ENCODE measurements around the gene FAM83E. TPM values are rescaled to one million over a fixed set of nuclear protein-coding genes. Genes with fewer than 3 reads are reported as not detected.
"Not testable (repeated sequence)": the region's sequence is repeated elsewhere in the genome, so short reads cannot be mapped to it uniquely, and the experiment has no call there.

FAM83E gene
- total RNA-seq, 1 experiment from 2014 or later = 8.8 TPM

GRCh38 chr19:48577908-48578307, 37.0 kb downstream of the FAM83E start:
- H3K27me3 Mint-ChIP-seq (ENCODE audit: low read depth); DNase-seq (ENCODE audit: low spot score); H3K9me3 Mint-ChIP-seq; H3K36me3 Mint-ChIP-seq; POLR2A ChIA-PET; H3K4me1 Mint-ChIP-seq; H3K4me3 Mint-ChIP-seq; ATAC-seq; H3K27ac Mint-ChIP-seq: not testable (repeated sequence)
- CTCF ChIA-PET = interaction anchor here (0.7 to 1.0 kb wide), 2 partner anchors 11 to 72 kb away, joined by 3 to 4 read pairs; no protein-coding TSS in a partner anchor
- TF ChIP-seq ZNF121 (CRISPR knock-in tag; IDR thresholded peaks at IDR 0.05) = peak; percentile 68; the same call in 1 of the 2 replicates

DNA sequence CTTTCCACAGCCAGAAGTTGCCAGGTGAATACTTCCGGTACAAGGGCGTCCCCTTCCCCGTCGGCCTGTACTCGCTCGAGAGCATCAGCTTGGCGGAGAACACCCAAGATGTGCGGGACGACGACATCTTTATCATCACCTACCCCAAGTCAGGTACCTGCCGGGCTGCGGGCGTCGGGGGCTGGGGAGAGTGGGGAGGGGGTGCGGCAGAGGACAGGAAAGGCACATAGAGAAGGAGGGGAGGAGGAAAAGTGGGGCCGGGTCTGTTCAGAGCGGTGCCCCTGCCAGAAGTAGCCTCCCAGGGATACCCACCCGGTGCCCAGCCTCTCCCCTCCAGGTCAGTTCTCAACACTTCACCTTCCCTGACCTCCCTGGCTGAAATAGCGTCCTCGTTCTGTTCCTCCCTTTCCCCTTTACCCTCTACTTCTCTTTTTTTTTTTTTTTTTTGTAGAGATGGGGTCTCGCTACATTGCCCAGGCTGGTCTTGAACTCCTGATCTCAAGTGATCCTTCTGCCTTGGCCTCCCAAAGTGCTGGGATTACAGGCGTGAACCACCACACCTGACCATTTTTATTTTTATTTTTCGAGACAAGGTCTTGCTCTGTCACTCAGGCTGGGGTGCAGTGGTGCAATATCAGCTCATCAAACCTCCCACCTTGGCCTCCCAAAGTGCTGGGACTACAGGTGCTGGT, 38.8 kb downstream of the FAM83E start:
- POLR2A ChIA-PET = no interaction called here
- no peak overlapping the region for H3K4me3 Mint-ChIP-seq
- peaks cover 2% of the 10 kb centered on the region; the same call in 1 of the 2 replicates for H3K27me3 Mint-ChIP-seq (ENCODE audit: low read depth)

DNA sequence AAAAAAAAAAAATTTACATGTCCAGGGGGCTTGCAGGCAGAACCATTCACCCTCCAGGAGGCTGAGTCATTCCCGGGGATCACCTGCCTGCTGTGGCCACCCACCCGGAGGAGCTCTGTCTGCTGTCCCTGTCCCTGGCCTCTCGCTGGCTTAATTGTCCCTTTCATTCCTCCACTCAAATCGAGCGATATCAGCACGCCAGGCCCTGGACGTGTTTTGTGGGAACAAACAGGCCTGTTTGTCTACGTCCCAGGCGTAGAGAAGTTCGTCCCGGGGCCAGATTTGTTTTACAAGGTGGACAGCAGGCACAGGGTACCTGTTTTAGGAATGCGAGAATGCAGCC, 41.7 kb downstream of the FAM83E start:
- peaks cover 15% of the 10 kb centered on the region for H3K4me1 Mint-ChIP-seq
- POLR2A ChIA-PET = no interaction called here
- H3K27me3 Mint-ChIP-seq (ENCODE audit: low read depth) = no peaks in the 10 kb centered on the region
- CTCF ChIA-PET = interaction anchor here (0.6 to 2.5 kb wide), 9 partner anchors 11 to 260 kb away, joined by 3 to 11 read pairs (median 4); no protein-coding TSS in a partner anchor
- ATAC-seq (no peak), DNase-seq (ENCODE audit: low spot score) (no peak)
- H3K36me3 Mint-ChIP-seq = no peaks in the 10 kb centered on the region
- no peak overlapping the region for H3K4me3 Mint-ChIP-seq
- H3K27ac Mint-ChIP-seq = no peak overlapping the region
- no peaks in the 10 kb centered on the region for H3K9me3 Mint-ChIP-seq
- TF ChIP-seq MYBL2 (CRISPR knock-in tag; IDR thresholded peaks at IDR 0.05) = no peak
- no peak for TF ChIP-seq SOX15 (CRISPR knock-in tag; IDR thresholded peaks at IDR 0.05)
- TF ChIP-seq, protein P1, sequence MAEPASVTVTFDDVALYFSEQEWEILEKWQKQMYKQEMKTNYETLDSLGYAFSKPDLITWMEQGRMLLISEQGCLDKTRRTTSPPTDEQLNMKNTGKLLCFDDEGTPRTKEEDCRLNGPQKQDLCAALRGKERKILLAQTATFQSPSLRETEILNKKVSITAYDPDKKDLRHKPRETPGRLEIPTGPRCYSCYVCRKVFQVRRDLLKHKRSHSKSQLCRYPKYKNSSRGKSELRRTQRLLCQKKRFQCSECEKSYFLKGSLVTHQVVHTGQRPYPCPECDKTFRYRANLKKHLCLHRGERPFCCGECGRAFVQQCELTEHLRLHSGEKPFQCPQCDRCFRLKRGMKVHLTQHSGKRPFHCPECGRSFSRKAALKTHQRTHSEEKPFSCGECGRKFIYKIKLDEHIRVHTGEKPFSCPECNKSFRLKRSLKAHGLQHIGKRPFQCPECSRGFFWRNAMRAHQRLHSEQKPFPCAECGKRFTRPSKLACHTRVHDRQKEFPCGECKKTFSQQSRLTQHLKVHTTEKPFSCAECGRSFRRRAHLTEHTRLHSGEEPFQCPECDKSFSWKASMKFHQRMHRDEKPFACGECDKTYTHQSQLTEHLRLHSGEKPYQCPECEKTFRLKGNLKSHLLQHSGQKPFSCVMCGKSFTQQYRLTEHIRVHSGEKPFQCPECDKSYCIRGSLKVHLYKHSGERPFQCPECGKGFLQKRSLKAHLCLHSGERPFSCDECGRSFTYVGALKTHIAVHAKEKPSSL (CRISPR knock-in tag; conservative IDR thresholded peaks at IDR 0.05) = no peak
- no peak for TF ChIP-seq ZNF423 (CRISPR knock-in tag; IDR thresholded peaks at IDR 0.05)
- TF ChIP-seq, protein P2, sequence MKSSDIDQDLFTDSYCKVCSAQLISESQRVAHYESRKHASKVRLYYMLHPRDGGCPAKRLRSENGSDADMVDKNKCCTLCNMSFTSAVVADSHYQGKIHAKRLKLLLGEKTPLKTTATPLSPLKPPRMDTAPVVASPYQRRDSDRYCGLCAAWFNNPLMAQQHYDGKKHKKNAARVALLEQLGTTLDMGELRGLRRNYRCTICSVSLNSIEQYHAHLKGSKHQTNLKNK (CRISPR knock-in tag; IDR thresholded peaks at IDR 0.05) = no peak

More for the DNA sequence above, 38.8 kb downstream of the FAM83E start:
- H3K36me3 Mint-ChIP-seq = no peaks in the 10 kb centered on the region
- H3K27ac Mint-ChIP-seq = no peak overlapping the region
- DNase-seq (ENCODE audit: low spot score) = no peak
- TF ChIP-seq FOXJ3 (CRISPR knock-in tag; IDR thresholded peaks at IDR 0.05; ENCODE audit: borderline replicate concordance) (no peak), SMAD4 (CRISPR knock-in tag; IDR thresholded peaks at IDR 0.05) (no peak), E2F4 (CRISPR knock-in tag; IDR thresholded peaks at IDR 0.05; ENCODE audit: borderline replicate concordance, low read depth) (no peak), ZNF671 (CRISPR knock-in tag; IDR thresholded peaks at IDR 0.05) (no peak), ATF3 (CRISPR knock-in tag; conservative IDR thresholded peaks at IDR 0.05) (no peak), ARID4B (CRISPR knock-in tag; IDR thresholded peaks at IDR 0.05; ENCODE audit: borderline replicate concordance) (no peak), TP53 (CRISPR knock-in tag; IDR thresholded peaks at IDR 0.05) (no peak), ETV6 (CRISPR knock-in tag; IDR thresholded peaks at IDR 0.05) (no peak)
- TF ChIP-seq, protein P3, sequence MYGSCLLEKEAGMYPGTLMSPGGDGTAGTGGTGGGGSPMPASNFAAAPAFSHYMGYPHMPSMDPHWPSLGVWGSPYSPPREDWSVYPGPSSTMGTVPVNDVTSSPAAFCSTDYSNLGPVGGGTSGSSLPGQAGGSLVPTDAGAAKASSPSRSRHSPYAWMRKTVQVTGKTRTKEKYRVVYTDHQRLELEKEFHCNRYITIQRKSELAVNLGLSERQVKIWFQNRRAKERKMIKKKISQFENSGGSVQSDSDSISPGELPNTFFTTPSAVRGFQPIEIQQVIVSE (CRISPR knock-in tag; IDR thresholded peaks at IDR 0.05; ENCODE audit: borderline replicate concordance) = no peak
- H3K4me1 Mint-ChIP-seq = peaks cover 9% of the 10 kb centered on the region
- CTCF ChIA-PET = interaction anchor here (0.7 kb wide), 1 partner anchor 222 kb away, joined by 3 read pairs; no protein-coding TSS in a partner anchor
- H3K9me3 Mint-ChIP-seq = no peaks in the 10 kb centered on the region
- ATAC-seq = no peak
